CD4-positive, alpha-beta memory T cell (primary cell): ENCODE data around the gene IQSEC3. TPM values are rescaled to one million over a fixed set of nuclear protein-coding genes. Genes with fewer than 3 reads are reported as not detected.
"Not testable (repeated sequence)": the region's sequence is repeated elsewhere in the genome, so short reads cannot be mapped to it uniquely, and the experiment has no call there.

ENCODE experiments used
- CTCF ChIA-PET: fragments of 350-600 bp; sonication (Branson Sonifier 250); formaldehyde crosslinking; loops from one replicate; lab custom pipeline; 2021; ENCODE audit warnings: inconsistent platforms; ENCODE audit not compliant: partially characterized antibody; lab: Charles Lee
- POLR2A ChIA-PET: fragments of 350-600 bp; sonication (Branson Sonifier 250); formaldehyde crosslinking; loops from one replicate; lab custom pipeline; 2021; ENCODE audit not compliant: partially characterized antibody; lab: Charles Lee
- DNase-seq, 5 donors: peaks; one replicate each; pipeline versions ENCODE4 v3.0.0 to v3.0.0-alpha.2; 2020 to 2022; ENCODE audit warnings: mixed read lengths in 1 of 5
- H3K27ac ChIP-seq: one replicate; pipeline ENCODE4 v1.7.0; 2013; ENCODE audit warnings: low read depth, low read length
- H3K27me3 ChIP-seq: 2 replicates; pipeline ENCODE4 v1.7.0; 2013; ENCODE audit warnings: mild to moderate bottlenecking, low read length, moderate library complexity; ENCODE audit not compliant: insufficient read depth
- H3K36me3 ChIP-seq: 2 replicates; pipeline ENCODE4 v1.7.0; 2013; ENCODE audit warnings: mild to moderate bottlenecking, low read length, moderate library complexity; ENCODE audit not compliant: insufficient read depth
- H3K4me1 ChIP-seq: 2 replicates; pipeline ENCODE4 v1.7.0; 2013; ENCODE audit warnings: mild to moderate bottlenecking, low read length, moderate library complexity; ENCODE audit not compliant: insufficient read depth
- H3K4me3 ChIP-seq, 2 donors: one replicate each; pipeline ENCODE4 v1.7.0; 2013; ENCODE audit warnings: low read length in 2 of 2, mild to moderate bottlenecking in 1 of 2
- H3K9me3 ChIP-seq, 2 donors: one replicate each; pipeline ENCODE4 v1.7.0; 2013; ENCODE audit warnings: low read length in 2 of 2, control low read depth in 1 of 2; ENCODE audit not compliant: control insufficient read depth in 1 of 2
- H3K27ac Mint-ChIP-seq, 7 donors: one replicate each; pipeline ENCODE4 v1.8.0; 2020 to 2021; ENCODE audit warnings: mixed read lengths in 7 of 7, mild to moderate bottlenecking in 6 of 7, inconsistent platforms in 3 of 7, moderate library complexity in 3 of 7
- H3K27me3 Mint-ChIP-seq, 2 donors: one replicate each; pipeline ENCODE4 v1.8.0; 2020 to 2021; ENCODE audit warnings: mixed read lengths in 2 of 2
- H3K36me3 Mint-ChIP-seq, 2 donors: one replicate each; pipeline ENCODE4 v1.8.0; 2020 to 2021; ENCODE audit warnings: mixed read lengths in 2 of 2, inconsistent platforms in 1 of 2, mild to moderate bottlenecking in 1 of 2
- H3K4me1 Mint-ChIP-seq, 4 donors: one replicate each; pipeline ENCODE4 v1.8.0; 2020 to 2021; ENCODE audit warnings: mixed read lengths in 4 of 4, mild to moderate bottlenecking in 1 of 4
- H3K4me3 Mint-ChIP-seq, 8 donors: one replicate each; pipeline ENCODE4 v1.8.0; 2020 to 2021; ENCODE audit warnings: mixed read lengths in 8 of 8, mild to moderate bottlenecking in 7 of 8, moderate library complexity in 6 of 8, inconsistent platforms in 3 of 8
- H3K9me3 Mint-ChIP-seq, 8 donors: one replicate each; pipeline ENCODE4 v1.8.0; 2020 to 2021; ENCODE audit warnings: mixed read lengths in 8 of 8, mild to moderate bottlenecking in 5 of 8, inconsistent platforms in 3 of 8, moderate library complexity in 1 of 8
- intact Hi-C: fragments of 100-400 bp; cut with micrococcal nuclease; formaldehyde crosslinking; loops from one replicate; pipeline ENCODE4 v1.15.1; 2023
- polyA plus RNA-seq, 2 donors: library from polyadenylated mRNA; unstranded; fragments of 300-500 nt; fragmentation: Illumina TruSeq; gene quantifications; one replicate each; pipeline ENCODE4 v1.2.3, GENCODE V29; 2021
- total RNA-seq, 2 experiments: library from RNA; stranded (reverse); gene quantifications; one replicate each; pipeline ENCODE4 v1.2.3, GENCODE V29; 2021

IQSEC3 gene
- total and polyA plus RNA-seq, 4 experiments from 2014 or later: 0.84 to 0.91 TPM; not detected in 2

DNA sequence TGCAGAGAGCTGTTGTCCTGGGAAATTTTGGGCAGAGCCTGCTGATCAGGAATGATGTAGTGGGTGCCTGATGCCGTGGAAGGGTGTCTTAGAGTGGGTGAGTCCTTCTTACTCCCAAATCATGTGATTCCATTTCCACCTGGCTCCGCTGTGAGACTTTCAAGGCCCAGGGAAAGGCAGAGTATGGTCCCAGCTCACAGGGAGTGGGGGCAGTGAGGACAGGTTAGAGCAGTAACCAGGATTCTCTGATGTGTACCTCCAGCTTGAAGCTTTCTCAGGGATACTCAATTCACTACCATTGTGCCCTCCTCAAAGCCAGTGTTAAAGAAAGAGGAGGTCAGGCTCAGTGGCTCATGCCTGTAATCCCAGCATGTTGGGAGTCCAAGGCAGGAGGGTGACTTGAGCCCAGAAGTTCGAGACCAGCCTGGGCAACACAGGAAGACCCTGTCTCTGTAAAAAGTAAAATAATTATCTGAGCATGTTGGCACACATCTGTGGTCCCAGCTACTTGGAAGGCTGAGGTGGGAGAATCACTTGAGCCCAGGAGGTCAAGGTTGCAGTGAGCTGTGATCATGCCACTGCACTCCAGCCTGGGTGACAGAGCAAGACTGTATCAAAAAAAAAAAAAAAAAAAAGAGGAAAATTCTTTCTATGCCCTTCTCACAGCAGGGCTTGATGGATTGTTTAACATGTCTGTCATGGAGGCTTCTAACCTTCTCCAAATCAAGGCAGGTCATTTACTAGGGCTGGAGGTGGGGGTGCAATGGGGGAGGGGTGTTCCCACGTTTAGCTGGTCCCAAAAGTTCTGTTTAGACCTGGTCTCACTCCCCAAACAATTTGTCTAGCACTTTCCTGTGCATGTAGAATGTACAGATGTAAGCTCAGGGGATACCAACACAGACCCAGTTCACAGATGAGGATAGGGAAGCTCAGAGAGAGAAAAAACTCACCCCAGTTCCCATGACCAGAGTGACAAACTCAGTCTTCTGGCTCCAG lies 12.5 kb upstream of the IQSEC3 start:
- Histone ChIP-seq H3K4me1 (no peaks in the 10 kb centered on the region), H3K36me3 (no peaks in the 10 kb centered on the region), H3K4me3 (no peak overlapping the region), H3K27me3 (peaks cover 44% of the 10 kb centered on the region), H3K9me3 (peaks cover 0 to 5% of the 10 kb centered on the region in 2 donors), H3K27ac (no peak overlapping the region)
- Mint-ChIP-seq H3K4me3 (no peak overlapping the region), H3K27ac (no peak overlapping the region), H3K36me3 (peaks cover 1 to 2% of the 10 kb centered on the region in 2 donors), H3K4me1 (no peaks in the 10 kb centered on the region), H3K9me3 (peaks cover 5 to 27% (median 16%) of the 10 kb centered on the region in 8 donors), H3K27me3 (peaks cover 51 to 71% of the 10 kb centered on the region in 2 donors)
- CTCF ChIA-PET: no interaction called here
- POLR2A ChIA-PET: no interaction called here
- intact Hi-C loops: no loop called here
- DNase-seq: no peak

DNA sequence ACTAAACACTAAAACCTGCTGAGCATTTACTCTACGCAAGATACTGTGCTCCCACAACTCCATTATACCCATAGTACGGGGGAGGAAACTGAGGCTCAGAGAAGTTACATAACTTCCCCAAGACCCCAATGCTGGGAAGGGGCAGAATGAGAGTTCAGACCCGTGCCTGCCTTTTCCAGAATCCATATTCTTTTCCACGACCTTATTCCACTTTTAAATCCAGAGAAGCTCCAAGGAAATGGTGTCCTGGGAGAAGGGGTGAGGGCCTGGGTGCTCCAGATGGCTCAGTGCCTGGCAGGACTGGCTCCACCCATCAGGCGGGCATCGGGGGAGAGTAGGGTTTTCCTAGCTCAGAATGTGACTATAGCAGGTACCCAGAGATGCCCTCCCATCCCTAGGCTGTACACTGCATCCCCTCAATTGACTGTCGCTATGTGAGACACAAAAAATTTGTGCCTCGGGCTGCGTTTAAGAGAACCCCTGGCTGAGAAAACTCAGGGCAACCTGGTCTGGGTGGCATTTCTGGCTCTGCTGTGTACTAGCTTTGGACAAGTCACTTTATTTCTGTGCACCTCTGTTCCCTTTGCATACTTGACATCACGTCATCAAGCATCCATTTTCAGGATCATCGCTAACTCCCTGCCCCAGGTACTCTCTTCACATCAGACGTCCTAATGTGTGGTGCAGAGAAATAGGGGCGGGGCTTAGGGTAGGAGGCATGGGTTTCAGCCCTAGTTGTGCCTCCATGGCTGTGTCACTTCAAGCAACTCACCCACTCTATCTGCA lies 11.6 kb upstream of the IQSEC3 start:
- Histone ChIP-seq H3K4me3 (no peak overlapping the region), H3K27ac (no peak overlapping the region), H3K36me3 (no peaks in the 10 kb centered on the region), H3K9me3 (peaks cover 0 to 5% of the 10 kb centered on the region in 2 donors), H3K27me3 (peaks cover 44% of the 10 kb centered on the region), H3K4me1 (no peaks in the 10 kb centered on the region)
- Mint-ChIP-seq H3K4me1 (no peaks in the 10 kb centered on the region), H3K4me3 (no peak overlapping the region), H3K27ac (no peak overlapping the region), H3K27me3 (peaks cover 52 to 73% of the 10 kb centered on the region in 2 donors), H3K9me3 (peaks cover 8 to 35% (median 22%) of the 10 kb centered on the region in 8 donors), H3K36me3 (peaks cover 1 to 2% of the 10 kb centered on the region in 2 donors)
- intact Hi-C loops: no loop called here
- POLR2A ChIA-PET: no interaction called here
- CTCF ChIA-PET: no interaction called here
- DNase-seq: no peak

DNA sequence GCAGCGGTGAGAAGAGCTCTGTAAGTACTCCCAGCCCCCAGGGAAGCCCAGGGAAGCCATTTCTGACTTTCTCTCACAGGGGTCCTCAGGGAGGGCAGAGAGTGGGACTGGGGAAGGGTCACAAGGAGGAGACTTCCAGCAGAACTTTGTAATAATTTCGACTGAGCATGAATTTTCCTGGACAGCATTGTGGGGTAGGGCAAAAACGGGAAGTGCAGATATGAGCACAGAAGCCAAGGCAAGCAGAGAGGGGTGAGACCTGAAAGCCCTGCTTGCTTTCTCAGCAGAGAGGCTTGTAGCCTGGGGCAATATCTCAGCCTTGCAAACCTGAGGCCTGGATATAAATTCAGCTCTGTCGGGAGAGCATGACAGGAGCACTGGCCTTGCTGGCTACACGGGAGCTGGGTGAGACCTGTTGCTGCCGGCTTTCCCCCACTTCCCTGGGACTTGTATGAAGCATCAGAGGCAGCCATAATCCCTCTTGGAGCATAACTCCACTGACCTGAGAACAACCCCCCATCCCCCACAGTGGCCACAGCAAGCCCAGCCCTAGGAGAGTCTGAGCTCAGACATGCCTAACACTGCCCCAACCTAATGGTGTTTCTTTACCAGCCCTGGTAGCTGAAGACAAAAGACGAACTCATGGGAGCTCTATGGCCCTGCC lies 9.8 kb upstream of the IQSEC3 start:
- Mint-ChIP-seq H3K4me1 (no peaks in the 10 kb centered on the region), H3K27me3 (peaks cover 59 to 73% of the 10 kb centered on the region in 2 donors)
- peaks cover 44% of the 10 kb centered on the region for H3K27me3 ChIP-seq

DNA sequence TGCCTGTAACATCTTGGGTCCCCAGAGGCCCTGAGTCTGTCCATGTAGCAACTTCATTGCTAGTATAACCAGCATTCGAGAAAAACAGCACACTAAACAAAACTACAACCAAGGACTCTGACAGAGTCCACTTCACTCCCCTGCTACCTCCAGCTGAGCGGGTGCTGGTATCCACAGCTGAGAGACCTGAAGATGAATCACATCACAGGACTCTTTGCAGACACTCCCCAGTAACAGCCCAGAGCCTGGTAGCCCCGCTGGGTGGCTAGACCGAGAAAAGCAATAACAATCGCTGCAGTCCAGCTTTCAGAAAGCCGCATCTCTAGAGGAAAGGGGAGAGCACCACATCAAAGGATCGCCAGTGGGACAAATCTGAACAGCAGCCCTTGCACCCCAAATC lies 9.0 kb upstream of the IQSEC3 start:
- Mint-ChIP-seq H3K36me3 (peaks cover 1 to 2% of the 10 kb centered on the region in 2 donors), H3K9me3 (peaks cover 8 to 43% (median 32%) of the 10 kb centered on the region in 8 donors), H3K4me3 (no peak overlapping the region), H3K4me1 (no peaks in the 10 kb centered on the region), H3K27ac (no peak overlapping the region), H3K27me3 (peaks cover 56 to 68% of the 10 kb centered on the region in 2 donors)
- CTCF ChIA-PET: no interaction called here
- intact Hi-C loops: no loop called here
- H3K9me3 ChIP-seq: peaks cover 0 to 5% of the 10 kb centered on the region in 2 donors
- H3K27me3 ChIP-seq: peaks cover 44% of the 10 kb centered on the region
- no peaks in the 10 kb centered on the region for H3K4me1 ChIP-seq
- no peaks in the 10 kb centered on the region for H3K36me3 ChIP-seq
- POLR2A ChIA-PET: no interaction called here
- DNase-seq: no peak
- no peak overlapping the region for H3K4me3 ChIP-seq
- no peak overlapping the region for H3K27ac ChIP-seq

More for the DNA sequence above, 9.8 kb upstream of the IQSEC3 start:
- intact Hi-C loops: no loop called here
- H3K9me3 ChIP-seq: peaks cover 0 to 5% of the 10 kb centered on the region in 2 donors
- POLR2A ChIA-PET: no interaction called here
- Mint-ChIP-seq H3K4me3 (no peak overlapping the region), H3K27ac (no peak overlapping the region), H3K36me3 (peaks cover 1 to 2% of the 10 kb centered on the region in 2 donors), H3K9me3 (peaks cover 8 to 43% (median 32%) of the 10 kb centered on the region in 8 donors)
- no peak overlapping the region for H3K27ac ChIP-seq
- no peak for DNase-seq
- CTCF ChIA-PET: no interaction called here
- no peak overlapping the region for H3K4me3 ChIP-seq
- H3K36me3 ChIP-seq: no peaks in the 10 kb centered on the region
- H3K4me1 ChIP-seq: no peaks in the 10 kb centered on the region

DNA sequence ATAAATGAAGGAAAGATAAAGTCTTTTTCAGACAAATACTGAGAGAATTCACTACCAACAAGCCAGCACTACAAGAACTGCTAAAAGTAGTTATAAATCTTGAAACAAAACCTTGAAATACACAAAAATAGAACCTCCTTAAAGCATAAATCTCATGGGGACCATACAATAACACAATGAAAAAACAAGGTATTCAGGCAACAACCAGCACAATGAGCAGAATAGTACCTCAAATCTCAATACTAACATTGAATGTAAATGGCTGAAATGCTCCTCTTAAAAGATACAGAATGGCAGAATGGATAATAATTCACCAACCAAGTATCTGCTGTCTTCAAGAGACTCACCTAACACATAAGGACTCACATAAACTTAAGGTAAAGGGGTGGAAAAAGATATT lies 7.7 kb upstream of the IQSEC3 start:
- Histone ChIP-seq H3K4me1 (no peaks in the 10 kb centered on the region), H3K27ac (no peak overlapping the region), H3K27me3 (peaks cover 36% of the 10 kb centered on the region), H3K36me3 (no peaks in the 10 kb centered on the region), H3K4me3 (no peak overlapping the region), H3K9me3 (peaks cover 0 to 5% of the 10 kb centered on the region in 2 donors)
- H3K4me1 Mint-ChIP-seq: no peaks in the 10 kb centered on the region
- ChIA-PET CTCF (no interaction called here), POLR2A (no interaction called here)
- no peak for DNase-seq
- no peak overlapping the region for H3K4me3 Mint-ChIP-seq
- no peak overlapping the region for H3K27ac Mint-ChIP-seq
- H3K9me3 Mint-ChIP-seq: peaks cover 8 to 45% (median 32%) of the 10 kb centered on the region in 8 donors
- peaks cover 1 to 2% of the 10 kb centered on the region in 2 donors for H3K36me3 Mint-ChIP-seq
- H3K27me3 Mint-ChIP-seq: peaks cover 52 to 60% of the 10 kb centered on the region in 2 donors
- intact Hi-C loops: no loop called here

DNA sequence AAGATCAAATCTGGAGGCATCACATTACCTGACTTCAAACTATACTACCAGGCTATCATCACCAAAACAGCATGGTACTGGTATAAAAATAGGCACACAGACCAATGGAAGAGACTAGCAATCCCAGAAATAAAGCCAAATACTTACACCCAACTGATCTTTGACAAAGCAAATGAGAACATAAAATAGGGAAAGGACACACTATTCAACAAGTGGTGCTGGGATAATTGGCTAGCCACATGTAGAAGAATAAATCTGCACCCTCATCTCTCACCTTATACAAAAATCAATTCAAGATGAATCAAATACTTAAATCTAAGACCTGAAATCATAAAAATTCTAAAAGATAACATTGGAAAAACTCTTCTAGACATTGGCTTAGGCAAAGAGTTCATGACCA lies 4.7 kb upstream of the IQSEC3 start:
- DNase-seq, H3K4me3 ChIP-seq, H3K27ac Mint-ChIP-seq, H3K27ac ChIP-seq, H3K4me1 ChIP-seq, H3K9me3 ChIP-seq, H3K36me3 ChIP-seq, H3K36me3 Mint-ChIP-seq, H3K4me3 Mint-ChIP-seq, H3K4me1 Mint-ChIP-seq, intact Hi-C loops, CTCF ChIA-PET, POLR2A ChIA-PET: not testable (repeated sequence)
- peaks cover 8 to 47% (median 31%) of the 10 kb centered on the region in 8 donors for H3K9me3 Mint-ChIP-seq
- H3K27me3 Mint-ChIP-seq: peaks cover 44 to 48% of the 10 kb centered on the region in 2 donors
- peaks cover 11% of the 10 kb centered on the region for H3K27me3 ChIP-seq
